Thoracic aorta (tissue), 2 donors: ENCODE data around the gene NCAPH2. TPM values are rescaled to one million over a fixed set of nuclear protein-coding genes. Genes with fewer than 3 reads are reported as not detected.
A peak's percentile ranks its signal among the peaks of the same experiment; 100 is the strongest.

ENCODE experiments used
- ATAC-seq: fragments of 150-250 bp; one replicate; pipeline ENCODE4 v1.8.0; 2017; ENCODE audit warnings: low read depth; ENCODE audit not compliant: insufficient number of reproducible peaks, low FRiP score
- DNase-seq: peaks from one replicate; pipeline ENCODE4 v3.0.0-alpha.2; 2020; ENCODE audit warnings: low spot score
- H3K27ac ChIP-seq, 2 donors: fragments of 200-600 bp; sonication (generic); 1 replicate in 1 of 2; 2 replicates in 1 of 2; pipeline ENCODE4 v1.5.1; 2016; ENCODE audit warnings: mild to moderate bottlenecking in 2 of 2, moderate library complexity in 2 of 2
- H3K27me3 ChIP-seq: fragments of 200-600 bp; sonication (generic); replicated peaks from 2 replicates; pipeline ENCODE4 v1.6.0; 2016; ENCODE audit warnings: mild to moderate bottlenecking; ENCODE audit not compliant: insufficient read depth
- H3K36me3 ChIP-seq: fragments of 200-600 bp; sonication (generic); one replicate; pipeline ENCODE4 v1.5.1; 2016
- H3K4me1 ChIP-seq, 2 donors: fragments of 200-600 bp; sonication (generic); 1 replicate in 1 of 2; 2 replicates in 1 of 2; pipeline versions ENCODE4 v1.5.1 to v1.6.0; 2016; ENCODE audit warnings: low read depth in 2 of 2, mild to moderate bottlenecking in 1 of 2; ENCODE audit not compliant: control insufficient read depth in 1 of 2
- H3K4me3 ChIP-seq: fragments of 200-600 bp; sonication (generic); 2 replicates; pipeline ENCODE4 v1.5.1; 2016; ENCODE audit warnings: mild to moderate bottlenecking
- H3K9me3 ChIP-seq: fragments of 200-600 bp; sonication (generic); 2 replicates; pipeline ENCODE4 v1.5.1; 2016
- total RNA-seq, 2 donors: library from RNA; depleted of rRNA; stranded (reverse); fragments of >200 nt; gene quantifications; one replicate each; pipeline versions ENCODE4 v1.1.0 to v1.2.3, GENCODE V29; 2016
- TF ChIP-seq, protein P1 (sequence below): fragments of 200-600 bp; sonication (generic); IDR thresholded peaks from one replicate; pipeline ENCODE4 v1.5.1; 2019; ENCODE audit warnings: antibody characterized with exemption

The NCAPH2 gene
- total RNA-seq, 2 donors from 2014 or later = 40.8 to 50.4 TPM

DNA sequence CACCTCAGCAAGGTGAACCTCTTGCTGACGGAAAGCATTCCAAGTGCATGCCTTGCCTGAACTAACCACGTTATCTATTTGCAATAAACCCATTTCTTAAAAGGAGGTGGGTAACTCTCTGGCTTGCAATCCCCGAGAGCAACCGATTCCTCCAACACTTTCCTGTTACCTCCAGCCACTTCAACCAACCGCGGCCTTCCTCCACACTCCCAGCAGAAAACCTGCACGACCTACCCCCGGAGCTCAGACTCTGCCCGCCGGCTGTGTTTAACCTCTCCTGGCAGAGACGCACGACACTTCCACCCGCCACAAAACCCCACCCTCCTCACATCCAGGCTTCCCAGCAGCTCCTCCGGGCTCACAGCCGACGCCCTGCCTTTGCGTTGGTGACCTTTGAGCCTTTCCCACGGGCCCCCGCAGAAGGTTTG lies 16.7 kb downstream of the NCAPH2 start:
- Histone ChIP-seq H3K27me3 (no peaks in the 10 kb centered on the region), H3K27ac (peak overlapping the region; percentile 69 to 75), H3K4me1 (peaks cover 15 to 25% of the 10 kb centered on the region in 2 donors), H3K9me3 (no peaks in the 10 kb centered on the region), H3K36me3 (peaks cover 35% of the 10 kb centered on the region), H3K4me3 (peak overlapping the region; percentile 75)
- TF ChIP-seq, protein P1, sequence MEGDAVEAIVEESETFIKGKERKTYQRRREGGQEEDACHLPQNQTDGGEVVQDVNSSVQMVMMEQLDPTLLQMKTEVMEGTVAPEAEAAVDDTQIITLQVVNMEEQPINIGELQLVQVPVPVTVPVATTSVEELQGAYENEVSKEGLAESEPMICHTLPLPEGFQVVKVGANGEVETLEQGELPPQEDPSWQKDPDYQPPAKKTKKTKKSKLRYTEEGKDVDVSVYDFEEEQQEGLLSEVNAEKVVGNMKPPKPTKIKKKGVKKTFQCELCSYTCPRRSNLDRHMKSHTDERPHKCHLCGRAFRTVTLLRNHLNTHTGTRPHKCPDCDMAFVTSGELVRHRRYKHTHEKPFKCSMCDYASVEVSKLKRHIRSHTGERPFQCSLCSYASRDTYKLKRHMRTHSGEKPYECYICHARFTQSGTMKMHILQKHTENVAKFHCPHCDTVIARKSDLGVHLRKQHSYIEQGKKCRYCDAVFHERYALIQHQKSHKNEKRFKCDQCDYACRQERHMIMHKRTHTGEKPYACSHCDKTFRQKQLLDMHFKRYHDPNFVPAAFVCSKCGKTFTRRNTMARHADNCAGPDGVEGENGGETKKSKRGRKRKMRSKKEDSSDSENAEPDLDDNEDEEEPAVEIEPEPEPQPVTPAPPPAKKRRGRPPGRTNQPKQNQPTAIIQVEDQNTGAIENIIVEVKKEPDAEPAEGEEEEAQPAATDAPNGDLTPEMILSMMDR = no peak
- no peak for DNase-seq
- no peak for ATAC-seq

DNA sequence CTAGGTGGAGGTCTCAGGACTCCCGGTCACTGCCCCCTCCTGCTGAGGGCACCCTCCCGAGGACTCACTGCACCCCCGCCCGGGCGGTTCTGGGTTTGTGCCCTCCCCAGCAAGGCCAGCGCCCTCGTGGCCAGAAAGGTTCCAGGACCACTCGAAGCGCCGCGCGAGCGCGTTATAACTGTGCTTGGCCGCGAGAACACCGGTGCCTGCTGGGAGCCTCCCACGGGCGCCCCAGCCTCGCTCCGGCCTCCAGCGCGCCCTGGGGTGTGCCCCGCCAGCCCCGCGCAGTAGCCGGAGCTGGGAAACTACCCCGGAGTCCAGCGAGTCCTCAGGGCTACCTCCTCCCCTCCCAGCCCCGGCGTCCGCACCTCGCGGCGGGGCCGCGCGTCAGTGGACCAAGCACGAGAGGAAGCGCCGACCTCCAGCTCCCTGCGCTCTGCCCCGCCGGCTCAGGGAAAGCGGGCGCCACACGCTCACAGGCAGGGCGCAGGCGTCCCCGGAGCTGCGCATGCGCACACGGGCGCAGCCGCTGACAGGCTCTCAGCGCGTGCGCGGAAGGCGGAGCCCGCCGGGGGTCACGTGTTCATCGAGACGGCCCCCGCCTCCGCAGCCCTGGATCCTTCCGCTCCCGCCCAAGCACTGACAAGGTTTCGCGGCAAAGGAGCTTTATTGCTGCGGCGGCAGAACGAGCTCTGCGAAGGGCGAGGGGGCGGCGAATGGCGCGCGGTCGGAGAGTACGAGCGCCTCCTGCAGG lies 17.3 kb downstream of the NCAPH2 start, which contains the start of gene SCO2:
Gene SCO2, minus strand, starts transcription at position 495 of the 754 bp plus-strand sequence. CDS start 1,187 bp downstream, outside the sequence.
- Histone ChIP-seq H3K9me3 (no peaks in the 10 kb centered on the region), H3K27ac (peak within 1 kb of the TSS; percentile 69 to 75), H3K36me3 (peaks cover 31% of the 10 kb centered on the region), H3K4me3 (peak within 1 kb of the TSS; percentile 75), H3K27me3 (no peaks in the 10 kb centered on the region), H3K4me1 (peaks cover 15 to 30% of the 10 kb centered on the region in 2 donors)
- peak; percentile 82 for DNase-seq
- TF ChIP-seq, protein P1 = no peak
- ATAC-seq = peak; percentile 71

DNA sequence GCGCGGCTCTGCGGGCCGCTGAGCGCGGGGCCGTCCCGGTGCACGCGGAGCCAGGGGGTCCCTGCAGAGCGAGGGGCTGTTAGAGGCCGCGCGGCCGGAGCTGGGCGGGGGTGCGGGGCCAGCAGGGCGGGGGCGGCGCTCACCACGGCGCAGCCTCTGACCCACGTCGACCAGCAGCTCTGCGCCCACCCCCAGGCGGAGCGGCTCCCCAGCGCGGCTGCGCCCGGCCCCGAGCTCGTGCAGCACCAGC lies 17.8 kb downstream of the NCAPH2 start:
- TF ChIP-seq, protein P1 = no peak
- ATAC-seq (no peak), DNase-seq (no peak)
- H3K36me3 ChIP-seq = peaks cover 26% of the 10 kb centered on the region
- no peaks in the 10 kb centered on the region for H3K9me3 ChIP-seq
- H3K4me3 ChIP-seq = peak overlapping the region; percentile 75
- H3K27ac ChIP-seq = peak overlapping the region; percentile 69 to 75
- H3K27me3 ChIP-seq = no peaks in the 10 kb centered on the region
- peaks cover 16 to 35% of the 10 kb centered on the region in 2 donors for H3K4me1 ChIP-seq

DNA sequence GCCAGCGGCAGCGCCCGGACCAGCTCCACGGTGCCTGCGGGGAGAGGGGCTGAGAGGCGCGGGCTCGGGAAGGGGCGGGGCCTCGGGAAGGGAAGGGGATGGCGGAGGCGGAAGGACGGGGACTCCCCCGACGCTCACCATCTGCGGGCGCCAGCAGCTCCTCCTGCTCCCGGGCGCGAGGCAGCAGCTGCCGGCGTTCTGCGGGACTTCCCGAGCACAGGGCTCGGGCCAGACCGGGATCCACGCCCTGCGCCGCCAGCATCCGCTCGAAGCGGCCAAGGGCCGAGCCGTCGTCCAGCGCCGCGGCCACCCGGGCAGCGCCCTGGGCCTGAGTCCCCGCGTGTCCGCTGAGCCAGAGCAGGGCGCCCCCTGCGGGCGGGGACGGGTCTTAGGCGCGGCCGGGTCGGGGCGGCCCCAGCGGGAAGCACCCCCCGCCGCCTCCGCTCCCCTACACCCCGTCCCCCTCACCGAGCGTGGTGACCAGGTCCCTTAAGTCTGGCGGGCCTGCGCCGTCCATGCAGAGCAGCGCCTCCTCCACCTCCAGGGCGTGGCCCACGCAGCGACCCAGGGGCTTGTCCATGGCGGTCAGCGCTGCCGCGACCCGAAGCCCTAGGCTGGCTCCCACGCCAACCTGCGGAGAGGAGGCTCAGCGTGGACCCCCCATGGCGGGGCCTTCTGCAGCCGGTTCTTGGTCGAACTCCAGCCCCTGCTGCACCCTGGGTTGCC lies 18.2 kb downstream of the NCAPH2 start:
- no peaks in the 10 kb centered on the region for H3K9me3 ChIP-seq
- peak overlapping the region; percentile 75 for H3K4me3 ChIP-seq
- no peak for DNase-seq
- H3K36me3 ChIP-seq = peaks cover 25% of the 10 kb centered on the region
- ATAC-seq = peak; percentile 21
- H3K27me3 ChIP-seq = peaks cover 2% of the 10 kb centered on the region
- TF ChIP-seq, protein P1 = peak; percentile 68
- peaks cover 21 to 40% of the 10 kb centered on the region in 2 donors for H3K4me1 ChIP-seq
- H3K27ac ChIP-seq = peak overlapping the region; percentile 69 to 75
